K562 (cell line): ENCODE results near the gene OPCML. TPM values are rescaled to one million over a fixed set of nuclear protein-coding genes. Genes with fewer than 3 reads are reported as not detected.

Experiments used
- ATAC-seq: fragments of 200-7000 bp; cut with Tn5 transposase; 3 replicates; pipeline ENCODE4 v1.9.1; 2020; ENCODE audit warnings: moderate library complexity
- BruUV-seq: library from RNA; stranded (reverse); fragments of 400-500 nt; replicated peaks from 2 replicates; lab custom pipeline; 2021; lab: Mats Ljungman, UMichigan
- CTCF ChIA-PET: fragments of 300-600 bp; formaldehyde crosslinking; extraction: SDS; loops from one replicate; lab custom pipeline; 2021; ENCODE audit warnings: low intra/inter-chr PET ratio; lab: Yijun Ruan, JAX
- POLR2A ChIA-PET: fragments of 300-600, 350-650 bp; sonication (Branson Sonifier 250); formaldehyde crosslinking; extraction: SDS; loops from one replicate; lab custom pipeline; 2021; ENCODE audit warnings: antibody characterized with exemption, inconsistent platforms; lab: Yijun Ruan, JAX
- DNase-seq, 4 experiments: peaks; one replicate each; pipeline versions ENCODE4 v3.0.0 to v3.0.0-alpha.2; 2011 to 2018; ENCODE audit warnings: low spot score in 3 of 4, mixed read lengths in 3 of 4; ENCODE audit errors: extremely low read depth in 1 of 4
- FAIRE-seq: peaks from 2 replicates; lab custom pipeline; 2011; peaks lifted over from hg19 to GRCh38; lab: Jason Lieb, UNC
- H2AFZ ChIP-seq: 2 replicates; pipeline ENCODE4 v1.6.0; 2011; ENCODE audit warnings: low read depth, low read length, control low read depth, inconsistent platforms
- H3K27ac ChIP-seq: fragments of 200-600 bp; 3 replicates; pipeline ENCODE4 v1.8.0; 2011; ENCODE audit warnings: low read depth, mild to moderate bottlenecking, control low read depth, inconsistent platforms, low read length, moderate library complexity, mixed read lengths; ENCODE audit errors: extremely low read depth
- H3K27me3 ChIP-seq, 2 experiments: fragments of 300-600 bp in 1 of 2; 2 replicates in 1 of 2; 3 replicates in 1 of 2; pipeline versions ENCODE4 v1.6.0 to v1.8.0; 2011; ENCODE audit warnings: inconsistent platforms in 2 of 2, low read length in 2 of 2, mild to moderate bottlenecking in 1 of 2, mixed read lengths in 1 of 2, moderate library complexity in 1 of 2; ENCODE audit not compliant: control insufficient read depth in 2 of 2, insufficient read depth in 2 of 2
- H3K36me3 ChIP-seq: fragments of 300-600 bp; 3 replicates; pipeline ENCODE4 v1.8.0; 2011; ENCODE audit warnings: mild to moderate bottlenecking, low read length, inconsistent platforms; ENCODE audit not compliant: control insufficient read depth, insufficient read depth
- H3K4me1 ChIP-seq, 2 experiments: fragments of 200-600 bp in 1 of 2; replicated peaks in 1 of 2; 2 replicates in 1 of 2; 3 replicates in 1 of 2; pipeline versions ENCODE4 v1.5.1 to v1.8.0; 2011; ENCODE audit warnings: inconsistent platforms in 2 of 2, low read length in 2 of 2, mild to moderate bottlenecking in 1 of 2, mixed read lengths in 1 of 2, moderate library complexity in 1 of 2; ENCODE audit not compliant: control insufficient read depth in 2 of 2, insufficient read depth in 2 of 2
- H3K4me2 ChIP-seq: 2 replicates; pipeline ENCODE4 v1.6.1; 2011; ENCODE audit warnings: low read length, control low read depth, inconsistent platforms, mixed read lengths; ENCODE audit not compliant: insufficient read depth
- H3K4me3 ChIP-seq: fragments of 200-600 bp; sonication (generic), shearing (Covaris generic); 2 replicates; pipeline ENCODE4 v1.5.1; 2016; ENCODE audit warnings: control low read depth, inconsistent platforms
- H3K79me2 ChIP-seq: fragments of 200-600 bp; 3 replicates; pipeline ENCODE4 v1.8.0; 2011; ENCODE audit warnings: low read length, inconsistent platforms; ENCODE audit not compliant: control insufficient read depth, insufficient read depth
- H3K9ac ChIP-seq, 2 experiments: 2 replicates each; pipeline versions ENCODE4 v1.6.0 to v1.6.1; 2011; ENCODE audit warnings: low read depth in 2 of 2, low read length in 2 of 2, control low read depth in 1 of 2, inconsistent platforms in 1 of 2, mild to moderate bottlenecking in 1 of 2, mixed read lengths in 1 of 2; ENCODE audit not compliant: insufficient read depth in 1 of 2
- H3K9me1 ChIP-seq: one replicate; pipeline ENCODE4 v1.6.0; 2011; ENCODE audit warnings: inconsistent platforms, mild to moderate bottlenecking, low read length, moderate library complexity; ENCODE audit not compliant: control insufficient read depth, insufficient read depth
- H3K9me3 ChIP-seq: replicated peaks from 2 replicates; pipeline ENCODE4 v1.5.1; 2011; ENCODE audit warnings: low read depth, low read length, inconsistent platforms; ENCODE audit not compliant: control insufficient read depth, insufficient read depth
- H4K20me1 ChIP-seq: replicated peaks from 2 replicates; pipeline ENCODE4 v1.6.1; 2011; ENCODE audit warnings: low read length, inconsistent platforms, mixed read lengths; ENCODE audit not compliant: control insufficient read depth, insufficient read depth
- ATF4 ChIP-seq: fragments of 450-650 bp; formaldehyde crosslinking; IDR thresholded peaks from 2 replicates; pipeline ENCODE4 v1.4.0; 2022; ENCODE audit warnings: mild to moderate bottlenecking, moderate library complexity
- BRD4 ChIP-seq: fragments of 200-600 bp; sonication (generic); IDR thresholded peaks from 2 replicates; pipeline ENCODE4 v1.6.1; 2017; ENCODE audit warnings: inconsistent platforms
- CBX8 ChIP-seq: fragments of 200-600 bp; sonication (generic); IDR thresholded peaks from 2 replicates; pipeline ENCODE4 v1.6.1; 2012; ENCODE audit warnings: borderline replicate concordance, mixed run types, low read depth, mild to moderate bottlenecking, moderate library complexity, mixed read lengths, low read length, control low read depth, inconsistent platforms; ENCODE audit not compliant: poor library complexity, severe bottlenecking; ENCODE audit errors: extremely low read depth
- ELK3 ChIP-seq: fragments of 450-650 bp; formaldehyde crosslinking; IDR thresholded peaks from 2 replicates; pipeline ENCODE4 v1.4.0; 2020; ENCODE audit warnings: mild to moderate bottlenecking
- ESRRA ChIP-seq: fragments of 450-650 bp; IDR thresholded peaks from 2 replicates; pipeline ENCODE4 v1.6.1; 2014; ENCODE audit warnings: low read depth, mild to moderate bottlenecking, moderate library complexity, borderline replicate concordance
- KDM2B ChIP-seq: fragments of 250-450 bp; sonication (Bioruptor Pico); IDR thresholded peaks from 2 replicates; pipeline ENCODE4 v1.8.0; 2021; ENCODE audit warnings: mild to moderate bottlenecking, moderate library complexity
- MLX ChIP-seq, 2 experiments: fragments of 450-650 bp in 1 of 2; sonication (generic) in 1 of 2; formaldehyde crosslinking; conservative IDR thresholded peaks; 2 replicates each; pipeline versions ENCODE4 v1.4.0 to v1.8.1; 2020 to 2022; ENCODE audit warnings: mild to moderate bottlenecking in 1 of 2, missing genetic modification reagents in 1 of 2
- NFIC ChIP-seq: fragments of 450-650 bp; IDR thresholded peaks from 2 replicates; pipeline ENCODE4 v1.6.1; 2017; ENCODE audit warnings: mild to moderate bottlenecking, inconsistent platforms
- PREB ChIP-seq: sonication (generic); formaldehyde crosslinking; IDR thresholded peaks from 2 replicates; pipeline ENCODE4 v1.8.1; 2023; ENCODE audit warnings: mild to moderate bottlenecking, missing genetic modification reagents
- PTRF ChIP-seq: fragments of 450-650 bp; IDR thresholded peaks from 2 replicates; pipeline ENCODE4 v1.6.1; 2016; ENCODE audit warnings: mild to moderate bottlenecking, missing genetic modification characterization, missing compliant biosample characterization
- TRIM24 ChIP-seq, 2 experiments: fragments of 450-650 bp; IDR thresholded peaks; 2 replicates each; pipeline ENCODE4 v1.6.1; 2016
- UBTF ChIP-seq, 2 experiments: IDR thresholded peaks; 2 replicates each; pipeline ENCODE4 v1.6.1; 2012; ENCODE audit warnings: improper control_type of control experiment in 2 of 2, low read depth in 2 of 2, low read length in 2 of 2, borderline replicate concordance in 1 of 2
- ZNF239 ChIP-seq: fragments of 250-450 bp; sonication (Bioruptor Pico); IDR thresholded peaks from 2 replicates; pipeline ENCODE4 v1.4.0; 2020; ENCODE audit warnings: mild to moderate bottlenecking
- ZNF347 ChIP-seq: fragments of 450-650 bp; formaldehyde crosslinking; IDR thresholded peaks from 2 replicates; pipeline ENCODE4 v1.4.0; 2020; ENCODE audit warnings: low read depth, mild to moderate bottlenecking, moderate library complexity
- ZNF589 ChIP-seq: fragments of 200-800 bp; sonication (Bioruptor generic); IDR thresholded peaks from 2 replicates; pipeline ENCODE4 v1.6.1; 2016; ENCODE audit warnings: low read depth, missing genetic modification characterization, missing compliant biosample characterization
- WGBS: fragments of 100-300 bp; shearing (Covaris generic); methylation state at CpG from one replicate; pipeline ENCODE4 v1.1.6; 2016; ENCODE audit warnings: low coverage, mixed read lengths; ENCODE audit not compliant: insufficient coverage; ENCODE audit errors: missing lambda C conversion rate; 5-methylcytosine and 5-hydroxymethylcytosine counted together
- in situ Hi-C: fragments of 300-500 bp; cut with MboI; formaldehyde crosslinking; loops from 4 replicates; pipeline ENCODE4 v1.15.0; 2018; ENCODE audit warnings: inconsistent platforms, mixed read lengths
- intact Hi-C: fragments of 100-400 bp; cut with micrococcal nuclease; formaldehyde crosslinking; loops from 2 replicates; pipeline ENCODE4 v1.14.2; 2022
- polyA plus RNA-seq, 8 experiments: library from polyadenylated mRNA; depleted of rRNA in 4 of 8; stranded (reverse) in 5 of 8; unstranded in 3 of 8; fragments of >200 nt; fragmentation: Nextera tagmentation in 2 of 8; fragmentation: Illumina TruSeq in 1 of 8; extraction: Ambion mirVana in 2 of 8; extraction: Trizol in 1 of 8; gene quantifications; 2 replicates each; pipeline versions ENCODE4 v1.2.1 to v1.2.3, GENCODE V29; 2011 to 2014; ENCODE audit warnings: inconsistent platforms in 1 of 8, missing spikeins in 1 of 8
- total RNA-seq, 7 experiments: library from RNA; depleted of rRNA in 6 of 7; stranded (reverse); fragments of >200 nt in 6 of 7; fragmentation: Illumina TruSeq in 2 of 7; extraction: Trizol in 2 of 7; gene quantifications; 2 replicates each; pipeline versions ENCODE4 v1.2.1 to v1.2.3, GENCODE V29; 2011 to 2021; ENCODE audit warnings: low replicate concordance in 1 of 7

Gene OPCML
- total and polyA plus RNA-seq, 9 of the 15 experiments (the other 6 are each of a cell fraction or from before 2014, with no cell fraction given): not detected

GRCh38 chr11:132409573-132410355, 1122.5 kb downstream of the OPCML start:
- no peaks in the 10 kb centered on the region for H3K36me3 ChIP-seq
- H3K9ac ChIP-seq: no peak overlapping the region
- DNase-seq (no peak), ATAC-seq (no peak), FAIRE-seq (no peak)
- H3K27ac ChIP-seq: no peak overlapping the region
- no peaks in the 10 kb centered on the region for H3K9me3 ChIP-seq
- no TSS peak for BruUV-seq
- H2AFZ ChIP-seq: no peak overlapping the region
- ChIA-PET CTCF (no interaction called here), POLR2A (no interaction called here)
- intact Hi-C loops: no loop called here
- no peaks in the 10 kb centered on the region for H3K9me1 ChIP-seq
- H3K79me2 ChIP-seq: no peaks in the 10 kb centered on the region
- no peaks in the 10 kb centered on the region for H3K27me3 ChIP-seq
- H3K4me1 ChIP-seq: no peaks in the 10 kb centered on the region
- no peak overlapping the region for H3K4me3 ChIP-seq
- H4K20me1 ChIP-seq: no peaks in the 10 kb centered on the region
- H3K4me2 ChIP-seq: no peak overlapping the region
- 0% methylated on average over 3 of the region's 3 CpGs for WGBS
- in situ Hi-C loops: no loop called here
- no peak for TF ChIP-seq MLX (CRISPR knock-in tag; conservative IDR thresholded peaks at IDR 0.05)
- TF ChIP-seq BRD4: no peak
- no peak for TF ChIP-seq PTRF
- no peak for TF ChIP-seq UBTF (IDR thresholded peaks at IDR 0.05; ENCODE audit: borderline replicate concordance in 1 of 2, low read depth in 2 of 2, low read length in 2 of 2)
- no peak for TF ChIP-seq ELK3
- no peak for TF ChIP-seq NFIC
- TF ChIP-seq TRIM24 (IDR thresholded peaks at IDR 0.05): no peak
- no peak for TF ChIP-seq CBX8
- TF ChIP-seq ZNF239: no peak
- TF ChIP-seq ESRRA: no peak
- TF ChIP-seq KDM2B (CRISPR knock-in tag): no peak
- no peak for TF ChIP-seq ZNF347 (CRISPR knock-in tag)
- TF ChIP-seq PREB (CRISPR knock-in tag): no peak
- TF ChIP-seq ATF4 (CRISPR knock-in tag): no peak
- TF ChIP-seq ZNF589: no peak
